Upper lobe of right lung (tissue), 1 donor: ENCODE data around the gene CDON. TPM values are rescaled to one million over a fixed set of nuclear protein-coding genes. Genes with fewer than 3 reads are reported as not detected.
A peak's percentile ranks its signal among the peaks of the same experiment; 100 is the strongest.

ENCODE experiments used
- ATAC-seq: fragments of 200-7000 bp; cut with Tn5 transposase; one replicate; pipeline ENCODE4 v1.9.1; 2020; ENCODE audit warnings: mild to moderate bottlenecking, moderate library complexity
- DNase-seq: peaks from one replicate; pipeline ENCODE4 v3.0.0-alpha.2; 2020
- H3K27ac ChIP-seq: fragments of 200-600 bp; one replicate; pipeline ENCODE4 v1.8.0; 2022
- H3K27me3 ChIP-seq: fragments of 200-600 bp; one replicate; pipeline ENCODE4 v1.8.0; 2022; ENCODE audit warnings: mild to moderate bottlenecking
- H3K36me3 ChIP-seq: fragments of 200-600 bp; one replicate; pipeline ENCODE4 v1.8.0; 2022
- H3K4me1 ChIP-seq: fragments of 200-600 bp; one replicate; pipeline ENCODE4 v1.8.0; 2022
- H3K4me3 ChIP-seq: fragments of 200-600 bp; one replicate; pipeline ENCODE4 v1.8.0; 2022; ENCODE audit warnings: mild to moderate bottlenecking
- H3K9me3 ChIP-seq: fragments of 200-600 bp; one replicate; pipeline ENCODE4 v1.8.0; 2022
- intact Hi-C: fragments of 100-400 bp; cut with DNase I; formaldehyde crosslinking; loops from one replicate; pipeline ENCODE4 v1.11.0; 2022
- total RNA-seq: library from RNA; stranded (reverse); fragmentation: NEBNext Ultra II Directional; extraction: Animal tissue kit (Norgen Biotek cat#: 25700); gene quantifications from one replicate; pipeline ENCODE4 v1.2.1, GENCODE V29; 2021
- TF ChIP-seq, protein P1 (sequence below): fragments of 200-600 bp; IDR thresholded peaks from one replicate; pipeline ENCODE4 v1.8.0; 2022; ENCODE audit warnings: antibody characterized with exemption
- donor health status: DM: no; HTN: yes; CAD: no; lungs with severe emphysema.

CDON gene
- total RNA-seq, 1 donor from 2014 or later, result 13.3 TPM

DNA sequence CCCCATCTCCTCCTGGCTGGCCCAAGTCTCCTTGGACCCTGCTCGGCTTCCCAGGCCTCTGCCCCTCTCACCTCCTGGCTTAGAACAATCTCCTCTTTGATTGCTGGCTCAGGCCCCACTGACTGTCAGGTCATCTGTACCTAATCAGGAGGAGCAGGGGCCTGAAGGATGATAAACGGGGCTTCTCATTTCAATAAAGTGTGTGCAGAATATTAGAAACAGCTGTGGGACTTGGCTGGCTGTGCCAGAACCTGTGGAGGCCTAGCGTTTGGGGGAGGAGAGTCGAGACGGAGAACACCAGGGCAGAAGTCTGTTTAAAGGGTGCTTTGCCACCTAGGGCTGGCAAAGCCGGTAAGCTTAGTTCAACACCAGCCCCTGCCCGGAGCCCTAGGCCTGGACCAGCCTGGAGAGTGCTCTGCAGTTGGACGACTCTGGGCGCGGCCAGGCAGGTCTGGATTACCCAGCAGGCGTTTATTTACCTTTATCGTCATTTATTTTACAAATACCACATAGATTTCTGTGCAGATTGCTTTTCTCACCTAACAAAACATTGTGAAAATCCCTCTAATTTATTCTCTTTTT is 127.0 kb downstream of the CDON start:
- H3K36me3 ChIP-seq, result no peaks in the 10 kb centered on the region
- DNase-seq (peak; percentile 41), ATAC-seq (no peak)
- no peaks in the 10 kb centered on the region for H3K9me3 ChIP-seq
- H3K27ac ChIP-seq, result no peak overlapping the region
- intact Hi-C loops, result no loop called here
- TF ChIP-seq, protein P1, sequence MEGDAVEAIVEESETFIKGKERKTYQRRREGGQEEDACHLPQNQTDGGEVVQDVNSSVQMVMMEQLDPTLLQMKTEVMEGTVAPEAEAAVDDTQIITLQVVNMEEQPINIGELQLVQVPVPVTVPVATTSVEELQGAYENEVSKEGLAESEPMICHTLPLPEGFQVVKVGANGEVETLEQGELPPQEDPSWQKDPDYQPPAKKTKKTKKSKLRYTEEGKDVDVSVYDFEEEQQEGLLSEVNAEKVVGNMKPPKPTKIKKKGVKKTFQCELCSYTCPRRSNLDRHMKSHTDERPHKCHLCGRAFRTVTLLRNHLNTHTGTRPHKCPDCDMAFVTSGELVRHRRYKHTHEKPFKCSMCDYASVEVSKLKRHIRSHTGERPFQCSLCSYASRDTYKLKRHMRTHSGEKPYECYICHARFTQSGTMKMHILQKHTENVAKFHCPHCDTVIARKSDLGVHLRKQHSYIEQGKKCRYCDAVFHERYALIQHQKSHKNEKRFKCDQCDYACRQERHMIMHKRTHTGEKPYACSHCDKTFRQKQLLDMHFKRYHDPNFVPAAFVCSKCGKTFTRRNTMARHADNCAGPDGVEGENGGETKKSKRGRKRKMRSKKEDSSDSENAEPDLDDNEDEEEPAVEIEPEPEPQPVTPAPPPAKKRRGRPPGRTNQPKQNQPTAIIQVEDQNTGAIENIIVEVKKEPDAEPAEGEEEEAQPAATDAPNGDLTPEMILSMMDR, result no peak
- no peaks in the 10 kb centered on the region for H3K4me1 ChIP-seq
- H3K4me3 ChIP-seq, result no peak overlapping the region
- H3K27me3 ChIP-seq, result no peaks in the 10 kb centered on the region

DNA sequence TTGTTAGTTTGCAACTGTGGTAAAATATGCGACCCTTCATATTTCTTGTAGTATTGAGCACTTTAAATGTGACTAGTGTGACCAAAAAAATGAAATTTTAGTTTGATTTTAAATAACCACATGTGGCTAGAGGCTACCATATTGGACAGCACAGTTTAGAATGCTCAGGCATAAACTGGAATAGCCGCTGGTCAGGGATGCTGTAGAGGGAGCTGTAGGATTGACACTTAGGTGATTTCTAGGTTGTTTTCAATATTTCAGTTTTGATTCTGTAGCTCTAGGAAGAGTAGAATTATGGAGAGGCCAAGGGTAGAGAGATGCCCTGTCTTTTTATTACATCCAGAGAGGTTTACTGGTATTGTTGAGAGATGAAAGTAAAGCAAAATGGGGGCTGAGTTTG is 127.6 kb downstream of the CDON start:
- Histone ChIP-seq H3K4me1 (no peaks in the 10 kb centered on the region), H3K9me3 (no peaks in the 10 kb centered on the region), H3K36me3 (no peaks in the 10 kb centered on the region), H3K27me3 (no peaks in the 10 kb centered on the region), H3K4me3 (no peak overlapping the region), H3K27ac (no peak overlapping the region)
- DNase-seq (no peak), ATAC-seq (no peak)
- TF ChIP-seq, protein P1, result no peak
- intact Hi-C loops, result no loop called here

DNA sequence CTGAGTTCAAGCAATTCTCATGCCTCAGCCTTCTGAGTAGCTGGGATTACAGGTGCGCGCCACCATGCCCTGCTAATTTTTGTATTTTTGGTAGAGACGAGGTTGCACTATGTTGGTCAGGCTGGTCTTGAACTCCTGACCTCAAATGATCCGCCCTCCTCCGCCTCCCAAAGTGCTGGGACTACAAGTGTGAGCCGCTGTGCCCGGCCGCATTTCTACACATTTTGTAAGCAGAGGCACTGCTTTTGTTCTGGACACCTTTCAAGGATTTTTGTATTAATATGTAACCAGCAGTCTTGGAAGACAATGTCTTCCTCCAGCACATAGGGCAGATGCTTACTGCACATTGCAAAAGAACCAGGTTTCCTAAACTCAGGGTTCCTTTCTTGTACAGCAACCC is 128.2 kb downstream of the CDON start:
- Histone ChIP-seq H3K27me3 (no peaks in the 10 kb centered on the region), H3K4me3 (no peak overlapping the region), H3K4me1 (no peaks in the 10 kb centered on the region), H3K9me3 (no peaks in the 10 kb centered on the region), H3K27ac (no peak overlapping the region), H3K36me3 (no peaks in the 10 kb centered on the region)
- DNase-seq (peak; percentile 23), ATAC-seq (no peak)
- TF ChIP-seq, protein P1, result no peak
- intact Hi-C loops, result no loop called here

DNA sequence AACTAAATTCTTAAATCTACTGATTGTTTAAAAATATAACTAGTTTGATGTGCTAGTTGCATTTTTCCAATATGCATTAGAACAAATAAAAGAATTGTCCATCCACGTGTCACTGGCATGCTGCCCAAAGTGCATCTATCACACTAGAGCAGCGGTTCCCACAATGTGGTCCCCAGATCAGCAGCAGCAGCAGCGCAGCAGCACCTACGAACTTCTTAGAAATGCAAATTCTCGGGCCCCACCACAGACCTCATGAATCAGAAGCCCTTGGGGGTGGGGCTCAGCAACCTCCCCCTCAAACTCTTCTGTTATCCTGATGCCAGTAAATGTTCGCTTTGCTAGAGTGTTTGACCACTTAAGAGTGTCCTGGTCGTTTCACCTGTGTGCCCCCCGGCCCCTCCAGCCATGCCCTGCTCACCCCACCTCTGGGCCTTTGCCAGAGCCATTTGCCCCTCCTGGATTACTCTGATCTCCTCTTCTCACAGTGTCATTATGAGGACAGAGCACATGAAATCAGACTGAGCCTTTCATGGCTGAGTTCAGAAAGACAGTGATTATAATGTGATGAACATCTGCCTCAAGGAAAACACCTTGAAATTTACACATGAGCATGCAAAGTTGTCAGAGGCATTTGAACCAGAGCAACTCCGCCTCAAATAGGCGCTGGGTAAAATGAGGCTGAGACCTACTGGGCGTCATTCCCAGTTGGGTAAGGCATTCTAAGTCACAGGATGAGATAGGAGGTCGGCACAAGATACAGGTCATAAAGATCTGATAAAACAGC is 129.4 kb downstream of the CDON start:
- peak; percentile 28 for DNase-seq
- Histone ChIP-seq H3K36me3 (no peaks in the 10 kb centered on the region), H3K4me1 (no peaks in the 10 kb centered on the region), H3K9me3 (no peaks in the 10 kb centered on the region), H3K27me3 (no peaks in the 10 kb centered on the region), H3K4me3 (no peak overlapping the region), H3K27ac (no peak overlapping the region)
- TF ChIP-seq, protein P1, result no peak
- intact Hi-C loops, result no loop called here
- ATAC-seq, result no peak

DNA sequence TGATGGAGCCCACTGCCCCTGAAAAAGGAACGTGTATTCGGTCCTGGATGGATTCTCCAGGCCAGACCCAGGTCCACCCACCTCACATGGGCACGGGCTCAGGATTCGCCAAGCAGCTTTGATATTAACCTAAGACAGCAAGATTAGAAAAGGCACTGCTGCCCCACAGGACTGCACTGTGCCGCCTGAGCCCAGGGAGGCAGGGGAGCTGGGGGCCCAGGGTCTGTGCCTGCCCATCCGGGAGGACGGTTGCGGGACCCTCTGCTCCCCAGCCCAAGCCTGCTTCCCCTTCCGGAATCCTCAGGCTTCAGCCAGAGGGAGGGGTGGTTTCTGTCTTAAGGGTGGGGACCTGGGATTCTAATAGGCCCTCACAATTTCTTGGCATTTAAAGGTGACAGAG is 130.4 kb downstream of the CDON start:
- TF ChIP-seq, protein P1, result no peak
- no peaks in the 10 kb centered on the region for H3K36me3 ChIP-seq
- no peaks in the 10 kb centered on the region for H3K27me3 ChIP-seq
- DNase-seq (peak; percentile 58), ATAC-seq (no peak)
- intact Hi-C loops, result no loop called here
- H3K4me3 ChIP-seq, result no peak overlapping the region
- no peaks in the 10 kb centered on the region for H3K9me3 ChIP-seq
- H3K27ac ChIP-seq, result no peak overlapping the region
- no peaks in the 10 kb centered on the region for H3K4me1 ChIP-seq
